CD4-positive, alpha-beta T cell (primary cell): ENCODE data around the gene PIAS1. TPM values are rescaled to one million over a fixed set of nuclear protein-coding genes. Genes with fewer than 3 reads are reported as not detected.

ENCODE experiments used
- ATAC-seq: fragments of 200-7000 bp; cut with Tn5 transposase; one replicate; pipeline ENCODE4 v1.10.0; 2022; ENCODE audit warnings: mild to moderate bottlenecking; ENCODE audit not compliant: poor library complexity
- CTCF ChIA-PET: fragments of 350-600 bp; sonication (Branson Sonifier 250); formaldehyde crosslinking; loops from one replicate; lab custom pipeline; 2021; ENCODE audit warnings: antibody characterized with exemption, inconsistent platforms; lab: Charles Lee
- POLR2A ChIA-PET: fragments of 350-600 bp; sonication (Branson Sonifier 250); formaldehyde crosslinking; loops from one replicate; lab custom pipeline; 2021; ENCODE audit warnings: antibody characterized with exemption, inconsistent platforms; lab: Charles Lee
- DNase-seq, 14 experiments: peaks; one replicate each; pipeline ENCODE4 v3.0.0-alpha.2; 2013 to 2020; ENCODE audit warnings: mixed read lengths in 2 of 14
- H3K27ac ChIP-seq, 2 donors: one replicate each; pipeline versions ENCODE4 v1.5.1 to v1.7.0; 2013; ENCODE audit warnings: low read length in 2 of 2, low read depth in 1 of 2, mild to moderate bottlenecking in 1 of 2
- H3K27me3 ChIP-seq, 2 experiments: 1 replicate in 1 of 2; 2 replicates in 1 of 2; pipeline versions ENCODE4 v1.6.1 to v1.7.0; 2013; ENCODE audit warnings: low read length in 2 of 2, control low read depth in 1 of 2, mild to moderate bottlenecking in 1 of 2, moderate library complexity in 1 of 2; ENCODE audit not compliant: insufficient read depth in 2 of 2, control insufficient read depth in 1 of 2
- H3K36me3 ChIP-seq: one replicate; pipeline ENCODE4 v1.6.1; 2013; ENCODE audit warnings: low read length, control low read depth; ENCODE audit not compliant: insufficient read depth
- H3K4me1 ChIP-seq: one replicate; pipeline ENCODE4 v1.6.1; 2013; ENCODE audit warnings: low read length, control low read depth; ENCODE audit not compliant: insufficient read depth
- H3K4me3 ChIP-seq: one replicate; pipeline ENCODE4 v1.5.1; 2013; ENCODE audit warnings: mild to moderate bottlenecking, low read length, moderate library complexity
- H3K9me3 ChIP-seq, 2 experiments: 1 replicate in 1 of 2; 2 replicates in 1 of 2; pipeline versions ENCODE4 v1.6.1 to v1.7.0; 2013; ENCODE audit warnings: low read length in 2 of 2, mild to moderate bottlenecking in 2 of 2, control low read depth in 1 of 2, moderate library complexity in 1 of 2; ENCODE audit not compliant: control insufficient read depth in 1 of 2, insufficient read depth in 1 of 2
- H3K27ac Mint-ChIP-seq: one replicate; pipeline ENCODE4 v1.8.0; 2020; ENCODE audit warnings: mixed read lengths
- H3K27me3 Mint-ChIP-seq: one replicate; pipeline ENCODE4 v1.8.0; 2021; ENCODE audit warnings: mixed read lengths
- H3K36me3 Mint-ChIP-seq: one replicate; pipeline ENCODE4 v1.8.0; 2021; ENCODE audit warnings: low read depth, mixed read lengths
- H3K4me1 Mint-ChIP-seq: one replicate; pipeline ENCODE4 v1.8.0; 2021; ENCODE audit warnings: low read depth, mixed read lengths
- H3K4me3 Mint-ChIP-seq: one replicate; pipeline ENCODE4 v1.8.0; 2020; ENCODE audit warnings: mild to moderate bottlenecking, mixed read lengths
- H3K9me3 Mint-ChIP-seq: one replicate; pipeline ENCODE4 v1.8.0; 2020; ENCODE audit warnings: mixed read lengths
- intact Hi-C, 2 experiments: fragments of 100-400 bp; cut with DNase I in 1 of 2; cut with micrococcal nuclease in 1 of 2; formaldehyde crosslinking; loops; one replicate each; pipeline versions ENCODE4 v1.15.1 to v1.9.0; 2023 to 2025; cut with DNase I, micrococcal nuclease
- total RNA-seq, 174 experiments: library from RNA in 2 of 174; stranded (reverse) in 2 of 174; gene quantifications; one replicate each; pipeline ENCODE4 v1.2.3 and lab custom pipeline; 2021 to 2026
- TF ChIP-seq, protein P1 (sequence below): fragments of 200-600 bp; IDR thresholded peaks from one replicate; pipeline ENCODE4 v1.8.0; 2022; ENCODE audit warnings: antibody characterized with exemption, mild to moderate bottlenecking

The PIAS1 gene
- total RNA-seq, 2 experiments from 2014 or later: 73.1 to 74.8 TPM

DNA sequence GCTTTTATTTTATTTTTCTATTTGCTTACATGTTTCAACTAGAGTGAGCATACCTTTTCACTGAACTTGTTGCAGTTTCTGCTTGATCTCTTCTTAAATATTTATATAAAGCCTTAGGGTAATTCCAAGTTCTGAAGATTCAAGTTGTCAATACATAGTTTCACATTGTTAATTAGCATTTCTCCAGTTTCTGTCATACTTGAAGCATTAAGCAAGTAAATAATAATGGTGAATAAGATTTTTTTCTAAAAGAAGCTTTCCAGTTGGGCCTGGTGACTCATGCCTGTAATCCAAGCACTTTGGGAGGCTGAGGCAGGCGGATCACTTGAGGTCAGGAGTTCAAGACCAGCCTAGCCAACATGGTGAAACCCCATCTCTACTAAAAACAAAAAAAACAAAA, 97.2 kb downstream of the PIAS1 start:
- no peak for DNase-seq
- peaks cover 18% of the 10 kb centered on the region for H3K4me1 Mint-ChIP-seq
- no peak overlapping the region for H3K27ac Mint-ChIP-seq
- H3K27me3 Mint-ChIP-seq: no peaks in the 10 kb centered on the region
- Histone ChIP-seq H3K27me3 (no peaks in the 10 kb centered on the region), H3K4me1 (no peaks in the 10 kb centered on the region), H3K4me3 (no peak overlapping the region), H3K27ac (no peak overlapping the region), H3K36me3 (peaks cover 53% of the 10 kb centered on the region), H3K9me3 (no peaks in the 10 kb centered on the region)
- ChIA-PET CTCF (interaction anchor here (0.5 to 0.6 kb wide), 2 partner anchors 1090 to 1431 kb away, joined by 3 read pairs; no protein-coding TSS in a partner anchor), POLR2A (no interaction called here)
- no peak for ATAC-seq
- intact Hi-C loops: no loop called here
- no peaks in the 10 kb centered on the region for H3K9me3 Mint-ChIP-seq
- peaks cover 64% of the 10 kb centered on the region for H3K36me3 Mint-ChIP-seq
- no peak overlapping the region for H3K4me3 Mint-ChIP-seq
- TF ChIP-seq, protein P1, sequence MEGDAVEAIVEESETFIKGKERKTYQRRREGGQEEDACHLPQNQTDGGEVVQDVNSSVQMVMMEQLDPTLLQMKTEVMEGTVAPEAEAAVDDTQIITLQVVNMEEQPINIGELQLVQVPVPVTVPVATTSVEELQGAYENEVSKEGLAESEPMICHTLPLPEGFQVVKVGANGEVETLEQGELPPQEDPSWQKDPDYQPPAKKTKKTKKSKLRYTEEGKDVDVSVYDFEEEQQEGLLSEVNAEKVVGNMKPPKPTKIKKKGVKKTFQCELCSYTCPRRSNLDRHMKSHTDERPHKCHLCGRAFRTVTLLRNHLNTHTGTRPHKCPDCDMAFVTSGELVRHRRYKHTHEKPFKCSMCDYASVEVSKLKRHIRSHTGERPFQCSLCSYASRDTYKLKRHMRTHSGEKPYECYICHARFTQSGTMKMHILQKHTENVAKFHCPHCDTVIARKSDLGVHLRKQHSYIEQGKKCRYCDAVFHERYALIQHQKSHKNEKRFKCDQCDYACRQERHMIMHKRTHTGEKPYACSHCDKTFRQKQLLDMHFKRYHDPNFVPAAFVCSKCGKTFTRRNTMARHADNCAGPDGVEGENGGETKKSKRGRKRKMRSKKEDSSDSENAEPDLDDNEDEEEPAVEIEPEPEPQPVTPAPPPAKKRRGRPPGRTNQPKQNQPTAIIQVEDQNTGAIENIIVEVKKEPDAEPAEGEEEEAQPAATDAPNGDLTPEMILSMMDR: no peak

DNA sequence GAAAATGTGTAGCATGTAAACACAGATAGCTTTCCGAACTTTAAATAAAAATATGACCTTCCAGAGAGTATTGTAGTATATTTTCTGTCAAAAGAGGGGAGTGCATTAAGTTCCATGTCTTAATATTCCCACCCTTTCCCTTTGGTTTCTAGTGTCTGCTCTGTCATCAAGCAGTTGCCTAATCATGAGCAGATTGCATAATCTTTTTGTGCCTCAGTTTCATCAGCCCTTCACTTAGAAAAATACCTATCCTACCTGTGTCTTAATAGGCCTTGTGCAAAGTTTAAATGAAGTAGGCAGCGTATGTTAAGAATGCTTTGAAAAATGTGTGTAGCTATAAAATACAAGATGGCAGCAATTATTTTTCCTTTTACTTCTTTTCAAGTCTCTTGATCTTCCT, 98.2 kb downstream of the PIAS1 start:
- Histone ChIP-seq H3K4me1 (no peaks in the 10 kb centered on the region), H3K27me3 (no peaks in the 10 kb centered on the region), H3K27ac (no peak overlapping the region), H3K36me3 (peaks cover 50% of the 10 kb centered on the region), H3K9me3 (no peaks in the 10 kb centered on the region), H3K4me3 (no peak overlapping the region)
- TF ChIP-seq, protein P1: no peak
- Mint-ChIP-seq H3K4me1 (peaks cover 18% of the 10 kb centered on the region), H3K36me3 (peaks cover 53% of the 10 kb centered on the region), H3K9me3 (no peaks in the 10 kb centered on the region), H3K4me3 (no peak overlapping the region), H3K27me3 (no peaks in the 10 kb centered on the region), H3K27ac (no peak overlapping the region)
- DNase-seq (no peak), ATAC-seq (no peak)
- CTCF ChIA-PET: no interaction called here
- POLR2A ChIA-PET: no interaction called here
- intact Hi-C loops: no loop called here

DNA sequence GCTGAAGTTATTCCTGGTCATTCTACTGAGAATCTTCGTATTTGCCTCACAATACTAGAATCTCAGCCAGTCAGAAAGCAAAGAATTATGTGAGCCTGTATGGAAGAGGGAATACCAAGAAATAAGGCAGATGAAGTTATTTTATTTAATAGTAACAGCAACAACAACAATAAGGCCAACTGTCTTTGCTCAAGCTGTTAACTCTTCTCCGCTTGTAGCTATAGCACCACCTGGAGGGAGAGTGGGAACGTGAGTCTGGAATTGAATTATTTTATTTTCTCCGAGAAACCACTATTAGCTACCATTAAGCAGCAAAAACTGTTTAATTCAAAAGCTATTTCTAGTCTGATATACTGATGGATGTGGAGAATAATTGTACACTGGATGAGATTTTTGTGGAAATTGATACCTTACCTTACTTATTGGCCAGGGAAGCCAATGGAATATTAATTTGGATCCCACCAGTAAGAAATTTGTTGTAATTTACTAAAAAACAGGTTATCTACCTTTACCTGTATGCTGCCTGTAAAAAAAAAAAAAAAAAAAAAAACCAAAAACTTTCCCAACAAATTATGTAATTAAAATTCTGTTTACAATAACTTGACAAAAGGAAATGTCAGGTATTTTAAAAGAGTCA, 100.9 kb downstream of the PIAS1 start:
- no peaks in the 10 kb centered on the region for H3K9me3 ChIP-seq
- no peaks in the 10 kb centered on the region for H3K27me3 ChIP-seq
- no peak overlapping the region for H3K4me3 ChIP-seq
- peaks cover 44% of the 10 kb centered on the region for H3K36me3 Mint-ChIP-seq
- H3K27me3 Mint-ChIP-seq: no peaks in the 10 kb centered on the region
- H3K4me1 Mint-ChIP-seq: peaks cover 4% of the 10 kb centered on the region
- TF ChIP-seq, protein P1: peak; percentile 45
- ChIA-PET CTCF (interaction anchor here (1.2 to 1.9 kb wide), 4 partner anchors 16 to 291 kb away, joined by 3 to 9 read pairs (median 4); no protein-coding TSS in a partner anchor), POLR2A (interaction anchor here (1.0 to 1.4 kb wide), 3 partner anchors 14 to 291 kb away, joined by 3 to 6 read pairs (median 3); partner anchors contain the start of gene PIAS1)
- peaks cover 46% of the 10 kb centered on the region for H3K36me3 ChIP-seq
- H3K27ac ChIP-seq: no peak overlapping the region
- H3K27ac Mint-ChIP-seq: no peak overlapping the region
- intact Hi-C loops: loop anchor here (1.0 to 5.0 kb wide), 3 partner anchors 74 to 292 kb away; partner anchors contain the start of genes CLN6 (in 1 of the 2) and PIAS1 (in 1 of the 2)
- peak in 7 of 14 experiments; percentile 3 to 51 (median 28) for DNase-seq
- no peaks in the 10 kb centered on the region for H3K9me3 Mint-ChIP-seq
- no peak overlapping the region for H3K4me3 Mint-ChIP-seq
- no peaks in the 10 kb centered on the region for H3K4me1 ChIP-seq
- ATAC-seq: peak; percentile 37
